GM23338 (cell line): ENCODE data around the gene GNRH2.
A peak's percentile ranks its signal among the peaks of the same experiment; 100 is the strongest.

ENCODE experiments used
- CTCF ChIP-seq, 2 experiments: fragments of 200-600 bp in 1 of 2; sonication (generic) in 1 of 2; conservative IDR thresholded peaks; 2 replicates each; pipeline versions ENCODE4 v1.5.1 to v1.6.1; 2016 to 2017; ENCODE audit warnings: antibody characterized with exemption in 2 of 2, low read depth in 2 of 2, mild to moderate bottlenecking in 2 of 2, moderate library complexity in 1 of 2
- ETS1 ChIP-seq: IDR thresholded peaks from 2 replicates; pipeline ENCODE4 v1.6.1; 2016; ENCODE audit warnings: antibody characterized with exemption
- NANOG ChIP-seq: IDR thresholded peaks from 2 replicates; pipeline ENCODE4 v1.6.1; 2016; ENCODE audit warnings: antibody characterized with exemption, borderline replicate concordance
- POLR2AphosphoS5 ChIP-seq: IDR thresholded peaks from 2 replicates; pipeline ENCODE4 v1.6.1; 2016; ENCODE audit warnings: antibody characterized with exemption, low read depth

GRCh38 chr20:3000852-3001523, 42.4 kb upstream of the GNRH2 start:
- TF ChIP-seq CTCF (conservative IDR thresholded peaks at IDR 0.05; ENCODE audit: low read depth in 2 of 2) (peak; percentile 47 to 52), POLR2AphosphoS5 (no peak), NANOG (no peak), ETS1 (no peak)
